ENCODE data around the gene NR3C1. TPM values are rescaled to one million over a fixed set of nuclear protein-coding genes. Genes with fewer than 3 reads are reported as not detected.

The NR3C1 gene
- total RNA-seq, 1 donor from 2014 or later: 63.9 TPM

GRCh38 chr5:143426437-143426991, 23.0 kb upstream of the NR3C1 start:
- intact Hi-C loops (cut with micrococcal nuclease): no loop called here

- intact Hi-C loops (cut with micrococcal nuclease): no loop called here
These were observed 22.3 kb upstream of the NR3C1 start for GRCh38 chr5:143425835-143426234.

GRCh38 chr5:143418140-143418866, 14.8 kb upstream of the NR3C1 start:
- intact Hi-C loops (cut with micrococcal nuclease): no loop called here

- intact Hi-C loops (cut with micrococcal nuclease): no loop called here
These were observed 14.1 kb upstream of the NR3C1 start for GRCh38 chr5:143417503-143418139.

GRCh38 chr5:143416411-143416810, 12.9 kb upstream of the NR3C1 start:
- intact Hi-C loops (cut with micrococcal nuclease): no loop called here

GRCh38 chr5:143413958-143414669, 10.6 kb upstream of the NR3C1 start:
- intact Hi-C loops (cut with micrococcal nuclease): no loop called here

GRCh38 chr5:143412661-143413342, 9.3 kb upstream of the NR3C1 start:
- intact Hi-C loops (cut with micrococcal nuclease): no loop called here

- intact Hi-C loops (cut with micrococcal nuclease): loop anchor here (10.0 kb wide), 3 partner anchors 605 to 1395 kb away; partner anchors contain the start of genes GNPDA1 and NDFIP1
These were observed 6.4 kb upstream of the NR3C1 start for GRCh38 chr5:143409926-143410325.

- intact Hi-C loops (cut with micrococcal nuclease): loop anchor here (10.0 kb wide), 3 partner anchors 602 to 1392 kb away; partner anchors contain the start of genes GNPDA1 and NDFIP1
These were observed 2.9 kb upstream of the NR3C1 start for GRCh38 chr5:143406408-143406807.

- intact Hi-C loops (cut with micrococcal nuclease): loop anchor here (1.0 to 10.0 kb wide), 5 partner anchors 222 to 1391 kb away; partner anchors contain the start of genes GNPDA1 and NDFIP1
These were observed 2.3 kb upstream of the NR3C1 start for GRCh38 chr5:143405849-143406098.

GRCh38 chr5:143405063-143405848, 1.8 kb upstream of the NR3C1 start:
- intact Hi-C loops (cut with micrococcal nuclease): loop anchor here (1.0 to 10.0 kb wide), 5 partner anchors 222 to 1390 kb away; partner anchors contain the start of genes GNPDA1 and NDFIP1

GRCh38 chr5:143404416-143405062, 1.1 kb upstream of the NR3C1 start:
- intact Hi-C loops (cut with micrococcal nuclease): loop anchor here (1.0 to 10.0 kb wide), 17 partner anchors 31 to 1437 kb away; partner anchors contain the start of genes GNPDA1, KCTD16, NDFIP1 and RNF14

- intact Hi-C loops (cut with micrococcal nuclease): loop anchor here (1.0 to 10.0 kb wide), 7 partner anchors 51 to 1436 kb away; partner anchors contain the start of genes GNPDA1, NDFIP1 and RNF14
These were observed 223 bp downstream of the NR3C1 start for GRCh38 chr5:143403334-143403592.

- intact Hi-C loops (cut with micrococcal nuclease): loop anchor here (1.0 to 10.0 kb wide), 8 partner anchors 50 to 1435 kb away; partner anchors contain the start of genes ARHGAP26, GNPDA1, NDFIP1 and RNF14
These were observed 743 bp downstream of the NR3C1 start for GRCh38 chr5:143402553-143403333.

GRCh38 chr5:143402017-143402552, 1.4 kb downstream of the NR3C1 start:
- intact Hi-C loops (cut with micrococcal nuclease): loop anchor here (1.0 to 10.0 kb wide), 6 partner anchors 110 to 1435 kb away; partner anchors contain the start of genes ARHGAP26, GNPDA1, NDFIP1 and RNF14

- intact Hi-C loops (cut with micrococcal nuclease): loop anchor here (1.0 to 10.0 kb wide), 6 partner anchors 109 to 1434 kb away; partner anchors contain the start of genes ARHGAP26, GNPDA1, NDFIP1 and RNF14
These were observed 2.1 kb downstream of the NR3C1 start for GRCh38 chr5:143401227-143402016.

GRCh38 chr5:143400541-143401226, 2.8 kb downstream of the NR3C1 start:
- intact Hi-C loops (cut with micrococcal nuclease): loop anchor here (5.0 to 10.0 kb wide), 5 partner anchors 108 to 1433 kb away; partner anchors contain the start of genes GNPDA1, NDFIP1 and RNF14
